ENCODE results near the gene WEE2.

WEE2 gene

DNA sequence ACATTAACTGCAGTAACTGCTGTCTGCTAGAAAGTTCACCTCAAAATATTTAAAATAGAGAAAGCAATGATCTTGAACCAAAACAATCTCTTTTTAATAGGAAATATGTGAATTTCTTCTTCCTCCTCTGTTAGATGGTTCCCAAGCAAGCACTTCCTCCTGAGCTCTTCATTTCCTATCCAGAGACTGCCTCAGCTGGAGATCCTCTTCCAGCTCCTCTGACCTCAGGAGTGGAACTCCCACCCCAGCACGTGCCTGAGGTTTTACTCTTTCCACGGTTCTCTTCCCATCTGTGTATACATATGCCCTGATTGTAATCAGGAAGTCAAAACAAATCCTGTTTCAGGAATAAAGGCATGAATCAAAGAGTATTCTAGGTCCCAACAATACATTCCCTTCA lies 11.8 kb upstream of the WEE2 start:
- H3K4me1 Mint-ChIP-seq: peaks cover 79% of the 10 kb centered on the region

DNA sequence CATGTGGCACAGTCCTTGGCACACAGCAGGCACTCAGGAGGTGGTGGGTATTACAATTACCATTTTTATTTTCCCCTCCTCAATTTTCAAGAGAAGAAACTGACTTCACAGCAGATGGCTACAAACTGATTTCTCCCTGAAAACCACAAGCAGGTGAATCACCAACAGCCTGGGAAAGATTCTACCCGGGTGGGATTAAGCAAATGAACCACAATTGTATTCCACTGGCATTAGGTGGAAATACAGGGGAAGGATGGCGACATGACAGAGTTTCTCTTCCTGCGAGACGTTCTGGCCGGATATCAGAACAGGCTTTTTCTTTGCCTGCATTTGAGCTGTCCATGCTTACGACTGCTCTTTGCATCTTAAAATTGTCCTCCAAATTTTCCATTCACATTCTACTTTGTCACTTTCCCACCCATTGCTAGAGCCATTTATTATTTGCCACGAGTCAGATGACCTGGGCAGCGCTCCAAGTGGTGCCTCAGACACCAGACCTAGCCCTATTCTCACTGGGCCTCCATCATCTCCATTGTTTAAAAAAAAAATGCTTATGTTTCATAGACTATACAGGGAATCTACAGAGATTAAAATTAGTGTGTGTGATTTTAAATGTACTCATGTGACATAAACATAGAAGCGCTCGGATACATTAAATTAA lies 10.8 kb upstream of the WEE2 start:
- H3K27ac Mint-ChIP-seq (ENCODE audit: low read depth): no peak overlapping the region
- H3K27me3 Mint-ChIP-seq: no peaks in the 10 kb centered on the region
- H3K9me3 Mint-ChIP-seq: no peaks in the 10 kb centered on the region
- DNase-seq (ENCODE audit: low spot score in 2 of 2) (no peak), ATAC-seq (replicated peaks; ENCODE audit: extremely low read depth, poor library complexity, severe bottlenecking) (no peak)
- no peak overlapping the region for H3K4me3 Mint-ChIP-seq
- H3K36me3 Mint-ChIP-seq (ENCODE audit: insufficient read depth): peaks cover 19% of the 10 kb centered on the region
- peaks cover 76% of the 10 kb centered on the region for H3K4me1 Mint-ChIP-seq

More for the DNA sequence above, 11.8 kb upstream of the WEE2 start:
- no peaks in the 10 kb centered on the region for H3K9me3 Mint-ChIP-seq
- no peak for ATAC-seq (replicated peaks; ENCODE audit: extremely low read depth, poor library complexity, severe bottlenecking)
- no peak overlapping the region for H3K4me3 Mint-ChIP-seq
- peaks cover 15% of the 10 kb centered on the region for H3K36me3 Mint-ChIP-seq (ENCODE audit: insufficient read depth)
- H3K27ac Mint-ChIP-seq (ENCODE audit: low read depth): no peak overlapping the region
- DNase-seq (ENCODE audit: low spot score in 2 of 2): no peak
- no peaks in the 10 kb centered on the region for H3K27me3 Mint-ChIP-seq

DNA sequence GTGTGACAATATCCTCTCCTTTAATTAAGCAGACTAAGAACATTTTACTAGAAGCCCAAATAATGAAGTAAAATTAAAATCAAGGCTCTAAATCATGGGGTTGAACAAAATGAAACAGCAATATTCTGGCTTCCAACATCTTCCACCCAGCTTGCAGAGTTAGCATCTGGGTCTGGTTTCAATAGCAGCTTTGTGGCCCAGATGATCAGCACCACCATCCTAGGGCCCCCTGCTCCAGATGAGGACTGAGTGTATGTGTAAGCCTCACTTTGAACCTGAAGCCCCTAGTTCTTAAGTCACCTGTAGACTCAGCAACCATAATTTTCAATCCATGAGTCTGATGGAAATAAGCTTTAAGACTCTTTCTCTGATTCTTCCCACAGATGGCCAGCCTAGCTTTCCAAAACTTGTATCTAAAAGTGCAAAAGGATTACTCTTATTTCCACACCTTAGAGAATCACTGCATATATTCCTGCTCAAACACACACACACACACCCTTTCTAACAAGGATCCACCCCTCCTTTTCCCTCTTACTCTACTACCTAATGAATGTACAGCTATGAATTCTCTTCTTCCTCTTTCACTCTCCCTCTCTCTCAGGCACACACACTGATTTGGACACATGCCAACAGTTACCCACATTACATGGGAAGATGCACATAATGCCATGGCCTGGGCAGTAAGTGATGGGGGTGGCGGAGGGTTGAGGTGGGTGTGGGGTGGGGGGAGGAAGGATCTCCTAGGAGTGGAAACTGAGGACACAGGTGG lies 9.7 kb upstream of the WEE2 start:
- DNase-seq (ENCODE audit: low spot score in 2 of 2): no peak
- Mint-ChIP-seq H3K9me3 (no peaks in the 10 kb centered on the region), H3K27me3 (no peaks in the 10 kb centered on the region), H3K36me3 (ENCODE audit: insufficient read depth) (peaks cover 17% of the 10 kb centered on the region), H3K4me3 (no peak overlapping the region), H3K4me1 (peaks cover 73% of the 10 kb centered on the region), H3K27ac (ENCODE audit: low read depth) (no peak overlapping the region)
- no peak for ATAC-seq (replicated peaks; ENCODE audit: extremely low read depth, poor library complexity, severe bottlenecking)

DNA sequence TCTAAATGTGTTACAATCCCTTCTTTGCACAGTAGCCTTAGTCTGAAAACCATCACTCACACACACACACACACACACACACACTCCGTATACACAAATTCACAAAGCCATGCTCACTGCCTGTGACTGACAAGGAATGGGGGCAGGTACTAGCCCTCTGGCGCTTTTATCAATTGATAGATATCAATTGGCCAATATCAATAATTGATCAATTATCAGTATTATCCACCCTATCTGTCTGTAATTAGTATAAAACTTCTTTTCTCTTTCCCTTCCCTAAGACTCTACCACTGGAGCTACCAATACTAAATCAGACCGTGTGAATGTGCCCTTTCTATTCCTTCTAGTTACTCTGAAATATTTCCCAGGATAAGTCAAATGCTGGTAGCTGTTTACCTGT lies 8.3 kb upstream of the WEE2 start:
- H3K36me3 Mint-ChIP-seq (ENCODE audit: insufficient read depth): peaks cover 15% of the 10 kb centered on the region
- H3K4me3 Mint-ChIP-seq: peak overlapping the region; percentile 88
- peak overlapping the region; percentile 93 for H3K27ac Mint-ChIP-seq (ENCODE audit: low read depth)

DNA sequence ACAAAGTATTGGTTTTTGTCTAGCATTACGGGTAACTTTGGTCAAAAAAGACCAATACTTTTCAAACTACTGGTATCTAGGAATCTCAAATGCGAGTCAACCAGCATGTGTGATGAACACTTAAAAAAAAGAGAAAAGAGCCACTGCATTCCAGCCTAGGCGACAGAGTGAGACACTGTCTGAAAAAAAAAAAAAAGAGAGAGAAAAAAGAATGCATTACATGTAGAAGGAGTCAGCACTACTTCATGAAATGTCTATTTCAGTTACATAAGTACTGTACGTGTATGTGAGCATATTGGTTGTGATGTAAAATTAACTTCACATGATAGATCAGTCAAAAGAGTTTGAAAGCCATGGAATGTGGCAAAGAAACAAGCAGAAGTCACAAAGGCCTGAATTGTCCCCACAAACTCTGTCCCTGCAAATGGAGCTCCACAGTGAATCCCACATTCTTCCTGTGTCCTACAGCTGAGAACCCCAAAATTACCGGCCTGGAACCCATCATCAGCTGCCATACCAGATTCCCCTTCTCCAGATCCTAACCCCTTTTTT lies 7.8 kb upstream of the WEE2 start:
- Mint-ChIP-seq H3K9me3 (no peaks in the 10 kb centered on the region), H3K27me3 (no peaks in the 10 kb centered on the region), H3K4me1 (peaks cover 59% of the 10 kb centered on the region), H3K36me3 (ENCODE audit: insufficient read depth) (peaks cover 13% of the 10 kb centered on the region), H3K27ac (ENCODE audit: low read depth) (peak overlapping the region; percentile 93), H3K4me3 (peak overlapping the region; percentile 88)
- ATAC-seq (replicated peaks; ENCODE audit: extremely low read depth, poor library complexity, severe bottlenecking) (no peak), DNase-seq (ENCODE audit: low spot score in 2 of 2) (no peak)

More for the DNA sequence above, 8.3 kb upstream of the WEE2 start:
- H3K27me3 Mint-ChIP-seq: no peaks in the 10 kb centered on the region
- ATAC-seq (replicated peaks; ENCODE audit: extremely low read depth, poor library complexity, severe bottlenecking) (no peak), DNase-seq (ENCODE audit: low spot score in 2 of 2) (no peak)
- H3K4me1 Mint-ChIP-seq: peaks cover 64% of the 10 kb centered on the region
- no peaks in the 10 kb centered on the region for H3K9me3 Mint-ChIP-seq

DNA sequence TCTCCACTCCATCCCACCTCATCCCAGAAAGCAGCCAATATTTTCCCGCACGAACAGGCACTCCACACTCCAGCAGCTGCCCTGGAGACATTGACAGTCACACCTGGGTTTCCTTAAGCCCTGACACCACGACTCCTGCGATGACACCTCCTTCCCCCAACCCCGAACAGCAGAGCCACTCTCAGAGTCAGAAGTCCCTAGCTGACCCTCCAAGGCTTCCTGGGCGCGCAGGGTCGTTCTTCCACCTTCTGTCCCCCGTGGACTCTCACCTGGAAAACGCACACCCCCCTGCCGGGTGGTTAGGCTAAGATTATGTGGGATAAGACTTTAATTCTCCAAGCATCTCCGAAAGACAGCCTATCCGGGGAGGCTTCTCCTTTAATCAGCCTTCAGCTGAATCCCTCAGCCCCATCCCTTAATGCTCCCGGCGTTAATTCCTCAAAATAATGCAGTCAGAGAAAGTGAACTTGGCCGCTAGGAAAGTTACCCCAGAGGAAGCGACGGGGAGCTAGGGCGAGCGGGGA lies 7.2 kb upstream of the WEE2 start:
- Mint-ChIP-seq H3K27ac (ENCODE audit: low read depth) (peak overlapping the region; percentile 93), H3K4me3 (peak overlapping the region; percentile 88), H3K36me3 (ENCODE audit: insufficient read depth) (peaks cover 13% of the 10 kb centered on the region), H3K27me3 (no peaks in the 10 kb centered on the region), H3K9me3 (no peaks in the 10 kb centered on the region), H3K4me1 (peaks cover 53% of the 10 kb centered on the region)
- ATAC-seq (replicated peaks; ENCODE audit: extremely low read depth, poor library complexity, severe bottlenecking): no peak
- no peak for DNase-seq (ENCODE audit: low spot score in 2 of 2)

DNA sequence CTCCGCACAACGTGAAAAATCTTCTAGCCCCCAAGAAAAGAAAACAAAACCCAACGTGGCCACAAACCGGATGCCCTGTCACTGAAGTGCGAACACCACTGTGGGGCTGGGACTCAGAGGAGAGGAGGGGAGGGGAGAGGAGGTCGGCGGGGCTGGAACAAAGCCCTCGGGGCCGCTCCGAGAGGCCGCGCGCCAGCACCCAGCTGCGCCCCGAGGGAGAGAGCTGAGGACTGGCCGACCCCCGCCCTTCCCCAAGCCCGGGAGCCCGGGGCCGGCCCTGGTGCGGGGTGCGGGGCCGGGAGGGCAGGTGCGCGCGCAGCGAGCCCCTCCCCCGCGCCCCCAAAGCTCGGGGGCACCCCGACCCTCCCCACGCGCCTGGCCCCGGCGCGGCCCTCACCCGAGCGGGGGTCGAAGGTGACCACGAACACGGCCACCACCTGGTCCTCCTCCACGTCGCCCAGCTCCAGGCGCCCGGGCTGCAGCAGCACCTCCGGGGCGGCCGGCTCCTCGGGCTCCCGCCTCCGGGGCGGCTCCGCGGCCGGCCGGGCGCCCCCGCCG lies 6.6 kb upstream of the WEE2 start:
- peaks cover 49% of the 10 kb centered on the region for H3K4me1 Mint-ChIP-seq
- H3K27ac Mint-ChIP-seq (ENCODE audit: low read depth): peak overlapping the region; percentile 93
- peaks cover 13% of the 10 kb centered on the region for H3K36me3 Mint-ChIP-seq (ENCODE audit: insufficient read depth)
- H3K9me3 Mint-ChIP-seq: no peaks in the 10 kb centered on the region
- H3K27me3 Mint-ChIP-seq: no peaks in the 10 kb centered on the region
- peak; percentile 94 for ATAC-seq (replicated peaks; ENCODE audit: extremely low read depth, poor library complexity, severe bottlenecking)
- peak; percentile 53 to 77 for DNase-seq (ENCODE audit: low spot score in 2 of 2)
- H3K4me3 Mint-ChIP-seq: peak overlapping the region; percentile 88

DNA sequence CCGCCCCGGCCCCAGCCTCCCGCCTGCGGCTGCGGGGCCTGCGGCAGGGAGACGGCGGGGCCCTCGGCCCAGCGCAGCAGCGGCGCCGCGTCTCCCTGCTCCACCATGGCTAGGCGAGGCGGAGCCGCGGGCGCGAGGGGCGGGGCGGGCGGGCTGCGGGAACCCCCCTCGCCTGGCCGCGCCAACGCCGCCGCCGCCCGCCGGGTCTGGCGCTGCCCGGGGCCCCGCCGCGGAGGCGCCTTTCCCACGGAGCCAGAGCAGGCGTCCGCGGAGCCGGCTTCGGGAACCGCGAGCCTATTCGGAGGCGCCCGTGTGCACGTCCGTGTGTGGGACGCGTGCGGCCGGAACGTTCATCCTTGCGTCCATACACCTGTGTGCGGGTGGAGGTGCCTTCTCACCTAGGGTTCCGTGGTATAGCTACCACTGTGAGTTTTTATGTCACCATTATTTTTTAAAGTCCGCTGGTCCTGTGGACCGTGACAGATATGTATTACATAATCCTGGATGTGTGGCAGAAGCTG lies 6.0 kb upstream of the WEE2 start, which contains the start of gene DENND11:
Gene DENND11 (minus strand): TSS at position 120 of the 521 bp plus-strand sequence. CDS start 13 bp downstream, at position 107.
- ATAC-seq (replicated peaks; ENCODE audit: extremely low read depth, poor library complexity, severe bottlenecking) (peak; percentile 76), DNase-seq (ENCODE audit: low spot score in 2 of 2) (peak; percentile 28 to 36)
- Mint-ChIP-seq H3K36me3 (ENCODE audit: insufficient read depth) (peaks cover 13% of the 10 kb centered on the region), H3K4me3 (peak within 1 kb of the TSS; percentile 88), H3K27me3 (no peaks in the 10 kb centered on the region), H3K9me3 (no peaks in the 10 kb centered on the region), H3K27ac (ENCODE audit: low read depth) (peak within 1 kb of the TSS; percentile 93), H3K4me1 (peaks cover 47% of the 10 kb centered on the region)

DNA sequence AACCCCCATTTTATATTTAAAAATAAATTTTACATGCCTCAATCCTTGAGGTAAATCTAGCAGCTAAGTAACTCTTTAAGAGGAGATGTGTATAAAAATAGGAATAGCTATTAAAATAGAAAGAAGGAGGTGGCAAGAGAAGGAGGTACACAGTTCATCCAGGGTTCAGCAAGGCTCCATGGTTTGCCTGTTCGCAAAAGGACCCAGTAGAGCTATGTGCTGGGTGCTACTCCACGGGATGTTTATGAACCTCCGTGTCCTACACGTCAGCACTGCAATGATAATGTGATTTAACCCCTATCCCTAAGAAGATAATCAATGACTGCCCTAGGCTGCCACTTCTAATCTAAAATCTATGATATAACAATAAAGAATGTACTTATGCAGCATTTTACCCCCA lies 5.3 kb upstream of the WEE2 start:
- peak overlapping the region; percentile 80 for H3K27ac Mint-ChIP-seq (ENCODE audit: low read depth)
- ATAC-seq (replicated peaks; ENCODE audit: extremely low read depth, poor library complexity, severe bottlenecking) (no peak), DNase-seq (ENCODE audit: low spot score in 2 of 2) (no peak)
- peaks cover 39% of the 10 kb centered on the region for H3K4me1 Mint-ChIP-seq
- H3K4me3 Mint-ChIP-seq: no peak overlapping the region
- H3K9me3 Mint-ChIP-seq: no peaks in the 10 kb centered on the region
- H3K27me3 Mint-ChIP-seq: no peaks in the 10 kb centered on the region
- peaks cover 13% of the 10 kb centered on the region for H3K36me3 Mint-ChIP-seq (ENCODE audit: insufficient read depth)

DNA sequence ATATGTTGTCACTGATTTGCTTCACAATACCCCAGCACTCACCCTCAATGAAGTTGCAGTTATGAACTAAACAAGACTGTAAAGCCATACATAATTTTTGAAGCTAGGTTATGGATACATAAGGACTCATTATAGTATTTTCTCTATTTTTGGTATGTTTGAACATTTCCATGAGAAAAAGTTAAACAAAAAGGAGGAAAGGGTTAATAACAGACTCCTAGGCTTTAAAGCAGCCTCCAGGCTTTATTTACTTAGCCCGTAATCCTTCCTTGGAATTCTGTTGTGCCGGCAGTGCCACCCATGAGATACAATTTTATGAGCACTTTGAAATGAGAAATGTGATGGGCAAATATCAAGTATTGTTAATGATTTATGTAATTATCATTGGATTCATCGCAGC lies 4.0 kb upstream of the WEE2 start:
- Mint-ChIP-seq H3K27ac (ENCODE audit: low read depth) (no peak overlapping the region), H3K9me3 (no peaks in the 10 kb centered on the region), H3K27me3 (no peaks in the 10 kb centered on the region), H3K36me3 (ENCODE audit: insufficient read depth) (peaks cover 10% of the 10 kb centered on the region), H3K4me3 (no peak overlapping the region), H3K4me1 (peaks cover 27% of the 10 kb centered on the region)
- DNase-seq (ENCODE audit: low spot score in 2 of 2) (no peak), ATAC-seq (replicated peaks; ENCODE audit: extremely low read depth, poor library complexity, severe bottlenecking) (no peak)

DNA sequence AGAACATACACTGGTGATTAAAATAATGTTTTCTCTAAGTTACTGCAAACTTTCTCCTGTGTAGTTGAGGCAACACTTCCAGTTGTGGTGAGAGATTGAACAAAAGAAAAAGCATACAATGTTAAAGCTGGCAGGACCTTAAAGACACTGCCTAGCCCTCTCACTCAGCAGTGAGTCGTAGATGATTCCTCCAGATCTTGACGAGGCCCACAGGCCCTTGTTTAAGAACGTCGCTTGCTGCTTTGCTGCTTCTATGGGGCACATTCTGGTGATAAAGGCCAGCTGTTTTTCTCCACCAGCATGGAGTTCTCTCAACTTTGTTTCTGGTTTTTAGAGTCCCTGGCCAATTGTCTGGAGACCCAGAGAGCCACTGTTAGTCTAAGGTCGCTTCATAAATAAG lies 3.4 kb upstream of the WEE2 start:
- H3K27me3 Mint-ChIP-seq: no peaks in the 10 kb centered on the region
- peaks cover 10% of the 10 kb centered on the region for H3K36me3 Mint-ChIP-seq (ENCODE audit: insufficient read depth)
- no peaks in the 10 kb centered on the region for H3K9me3 Mint-ChIP-seq
- DNase-seq (ENCODE audit: low spot score in 2 of 2) (no peak), ATAC-seq (replicated peaks; ENCODE audit: extremely low read depth, poor library complexity, severe bottlenecking) (no peak)
- no peak overlapping the region for H3K27ac Mint-ChIP-seq (ENCODE audit: low read depth)
- H3K4me1 Mint-ChIP-seq: peaks cover 21% of the 10 kb centered on the region
- no peak overlapping the region for H3K4me3 Mint-ChIP-seq

DNA sequence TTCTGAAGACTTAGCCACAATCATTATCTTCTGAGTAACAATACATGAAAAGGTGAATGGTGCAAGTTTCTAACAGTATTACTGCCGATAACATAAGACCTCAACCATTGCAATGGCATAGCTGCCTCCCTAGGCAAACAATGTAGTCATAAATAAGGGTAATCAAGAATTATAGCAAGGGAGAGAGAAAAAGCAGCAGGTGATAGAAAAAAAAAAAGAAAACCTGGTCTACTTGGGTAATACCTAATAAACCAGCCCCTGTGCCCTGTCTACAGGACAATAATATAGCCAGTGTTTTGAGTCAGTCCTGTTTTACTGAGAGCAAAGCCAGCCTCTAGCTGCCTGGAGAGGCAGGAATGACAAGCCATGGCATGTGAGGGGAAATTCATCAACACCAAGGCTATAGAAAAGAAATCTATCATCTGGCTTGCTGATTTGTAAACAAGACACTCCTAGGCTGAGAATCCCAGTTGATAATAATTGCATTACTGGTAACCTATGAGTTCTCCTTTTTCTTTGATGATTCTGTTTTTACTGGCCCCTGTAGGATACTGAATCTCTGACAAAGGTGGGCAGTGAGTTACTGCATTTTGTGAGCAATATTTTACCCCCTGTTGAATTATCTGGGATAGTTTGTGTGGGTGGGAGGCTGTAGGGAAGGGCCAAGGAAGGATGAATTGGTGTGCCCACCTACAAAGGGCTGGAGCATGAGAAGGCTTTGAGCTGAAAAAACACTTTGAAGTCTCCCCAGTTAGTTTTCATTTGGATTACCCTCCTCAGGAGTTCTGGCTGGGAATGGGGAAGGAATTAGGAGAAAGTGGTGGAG lies 1.7 kb upstream of the WEE2 start:
- H3K27me3 Mint-ChIP-seq: no peaks in the 10 kb centered on the region
- H3K36me3 Mint-ChIP-seq (ENCODE audit: insufficient read depth): peaks cover 5% of the 10 kb centered on the region
- DNase-seq (ENCODE audit: low spot score in 2 of 2) (no peak), ATAC-seq (replicated peaks; ENCODE audit: extremely low read depth, poor library complexity, severe bottlenecking) (no peak)
- no peak overlapping the region for H3K27ac Mint-ChIP-seq (ENCODE audit: low read depth)
- no peaks in the 10 kb centered on the region for H3K9me3 Mint-ChIP-seq
- no peak overlapping the region for H3K4me3 Mint-ChIP-seq
- peaks cover 13% of the 10 kb centered on the region for H3K4me1 Mint-ChIP-seq

Measured in central memory CD8-positive, alpha-beta T cell (primary cell).